Measurements from ENCODE around the gene TSC22D1.
"Not testable (repeated sequence)": the region's sequence is repeated elsewhere in the genome, so short reads cannot be mapped to it uniquely, and the experiment has no call there.

Gene TSC22D1

GRCh38 chr13:44566601-44567000 is 9.5 kb downstream of the TSC22D1 start:
- DNase-seq, result no peak

DNA sequence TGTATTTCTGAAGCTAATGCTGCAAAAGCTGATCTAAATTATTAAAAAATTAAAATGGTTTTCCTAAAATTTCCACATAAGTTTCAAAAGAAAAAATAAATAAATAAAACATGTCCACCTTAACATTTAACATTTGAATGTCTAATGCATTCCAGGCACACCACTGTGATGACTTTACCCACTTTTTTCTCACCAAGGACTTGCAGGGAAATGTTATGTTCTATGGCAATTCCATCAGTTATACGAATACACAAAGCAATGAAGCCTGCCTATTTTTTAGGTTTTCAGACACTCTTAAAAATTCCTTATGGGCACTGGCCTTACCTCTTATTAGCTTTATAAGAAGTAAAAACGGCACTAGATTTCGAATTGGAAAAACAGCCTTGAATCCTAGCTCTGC is 10.2 kb downstream of the TSC22D1 start:
- no peak for DNase-seq

GRCh38 chr13:44564936-44565335 is 11.2 kb downstream of the TSC22D1 start:
- no peak for DNase-seq

- not testable (repeated sequence) for DNase-seq
Measured at GRCh38 chr13:44562853-44563252, 13.3 kb downstream of the TSC22D1 start.

DNA sequence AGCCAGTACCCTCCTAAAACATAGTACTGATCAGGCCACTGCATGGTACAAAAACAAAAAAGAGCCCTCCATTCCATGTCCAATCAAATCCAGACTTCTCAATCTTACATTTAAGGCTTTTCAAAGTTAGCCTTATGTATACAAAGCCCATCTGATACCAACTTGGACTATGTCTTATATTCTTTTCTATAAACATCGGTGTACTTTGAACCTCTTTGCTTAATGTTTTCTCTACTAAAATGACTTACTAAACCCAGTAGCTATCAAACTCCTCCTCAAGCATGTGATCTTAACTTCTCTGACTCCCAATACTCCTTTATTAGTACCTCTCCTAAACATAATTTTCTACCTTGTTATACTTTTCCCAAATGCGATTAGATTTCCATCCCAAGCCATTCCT is 14.8 kb downstream of the TSC22D1 start:
- no peak for DNase-seq

DNA sequence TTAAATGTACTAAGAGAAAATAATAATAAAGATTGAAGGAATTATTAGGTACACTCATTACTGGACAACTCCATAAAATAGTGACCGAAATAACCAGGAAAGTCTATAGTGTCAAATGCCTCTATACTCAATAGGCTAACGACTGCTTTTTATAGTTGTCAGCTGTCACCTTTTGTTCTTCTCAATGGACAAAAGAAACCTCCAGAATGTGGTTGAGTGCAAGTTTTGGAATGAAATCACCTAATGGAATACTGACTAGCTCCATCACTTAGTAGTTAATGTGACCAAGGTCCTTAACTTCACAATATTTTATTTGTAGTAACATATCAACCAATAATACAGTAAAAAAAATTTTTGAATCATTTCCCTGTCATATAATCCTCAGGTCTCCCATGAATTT is 18.1 kb downstream of the TSC22D1 start:
- DNase-seq, result no peak

GRCh38 chr13:44555207-44555606 is 20.9 kb downstream of the TSC22D1 start:
- no peak for DNase-seq

DNA sequence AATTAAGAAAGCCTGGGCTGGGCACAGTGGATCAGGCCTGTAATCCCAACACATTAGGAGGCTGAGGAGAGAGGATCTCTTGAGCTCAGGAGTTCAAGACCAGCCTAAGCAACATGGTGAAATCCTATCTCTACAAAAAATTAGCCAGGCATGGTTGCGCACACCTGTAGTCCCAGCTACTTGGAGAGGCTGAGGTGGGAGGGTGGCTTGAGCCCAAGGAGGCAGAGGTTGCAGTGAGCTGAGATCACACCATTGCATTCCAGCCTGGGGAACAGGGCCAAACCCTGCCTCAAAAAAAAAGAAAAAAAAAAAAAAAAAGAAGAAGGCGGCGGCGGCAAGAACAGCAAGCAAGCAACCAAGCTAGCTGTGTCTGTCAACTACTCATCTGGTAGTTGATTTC is 26.7 kb downstream of the TSC22D1 start:
- DNase-seq, result no peak

- DNase-seq, result no peak
Measured at GRCh38 chr13:44546164-44546563, 30.0 kb downstream of the TSC22D1 start.

DNA sequence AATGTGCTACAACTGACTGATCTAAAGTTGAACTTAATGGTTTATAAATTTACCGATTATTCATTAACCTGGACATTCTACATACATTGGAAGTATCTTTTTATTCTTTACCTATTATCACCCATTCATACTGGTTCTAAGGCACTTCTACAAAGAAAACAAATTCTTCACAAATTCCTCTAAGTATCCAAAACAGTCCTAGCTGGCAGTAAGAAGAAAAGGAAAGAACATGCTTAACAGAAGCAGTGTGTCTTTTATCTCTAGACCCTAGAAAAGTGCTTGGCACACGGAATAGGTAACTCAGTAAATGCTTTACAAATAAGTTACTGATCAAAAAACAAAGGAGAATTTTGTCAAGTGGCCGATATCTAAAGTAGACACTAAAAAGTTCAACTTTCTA is 32.8 kb downstream of the TSC22D1 start:
- no peak for DNase-seq

DNA sequence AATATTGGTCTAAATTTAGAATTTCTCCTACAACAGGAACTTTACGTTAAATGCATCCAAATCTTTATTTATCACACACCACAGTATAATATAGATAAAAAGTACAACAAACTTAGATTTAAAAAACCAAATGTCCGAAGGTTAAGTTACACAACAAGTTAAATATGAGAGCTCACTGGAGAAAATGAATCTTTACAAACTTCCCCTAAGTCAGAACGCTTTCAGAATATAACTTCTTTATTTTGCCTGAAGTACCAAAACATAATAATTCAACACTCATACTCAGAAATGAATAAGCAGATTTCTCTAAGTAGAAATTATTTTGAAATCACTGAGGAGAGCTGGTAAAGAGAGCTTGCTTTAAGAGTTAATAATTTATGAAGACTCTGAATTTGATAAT is 33.8 kb downstream of the TSC22D1 start:
- no peak for DNase-seq

GRCh38 chr13:44541601-44542000 is 34.5 kb downstream of the TSC22D1 start:
- DNase-seq, result no peak

DNA sequence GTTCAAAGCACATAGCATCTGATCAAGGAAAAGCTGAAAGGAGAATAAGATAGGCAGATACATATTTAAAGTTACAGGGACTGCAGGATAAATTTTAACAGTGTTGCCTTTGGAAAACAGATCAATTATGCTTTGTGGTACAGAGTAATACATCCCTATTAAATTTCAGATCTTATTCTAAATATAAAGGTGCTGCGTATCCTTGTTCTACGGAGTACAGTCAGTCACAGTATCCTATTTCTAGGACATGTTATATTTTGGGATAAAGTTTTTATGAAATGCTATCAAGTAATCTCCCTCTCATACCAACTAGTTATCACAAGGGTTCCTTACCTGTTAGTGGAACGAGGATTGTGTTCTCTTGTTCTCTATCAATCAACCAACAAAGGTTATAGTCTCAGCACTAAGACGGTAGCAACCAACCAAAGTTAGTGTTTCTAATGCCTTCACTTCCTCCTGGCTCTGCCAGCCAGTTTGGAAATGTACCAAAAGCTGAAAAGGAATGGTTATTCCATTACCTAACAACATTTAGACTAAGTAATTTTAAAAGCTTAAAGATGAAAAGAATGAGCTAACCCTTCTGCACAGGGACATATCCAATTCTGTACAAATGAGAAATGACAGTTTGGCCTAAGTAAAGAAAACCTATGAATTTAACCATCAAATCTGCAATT is 35.2 kb downstream of the TSC22D1 start:
- DNase-seq, result no peak

DNA sequence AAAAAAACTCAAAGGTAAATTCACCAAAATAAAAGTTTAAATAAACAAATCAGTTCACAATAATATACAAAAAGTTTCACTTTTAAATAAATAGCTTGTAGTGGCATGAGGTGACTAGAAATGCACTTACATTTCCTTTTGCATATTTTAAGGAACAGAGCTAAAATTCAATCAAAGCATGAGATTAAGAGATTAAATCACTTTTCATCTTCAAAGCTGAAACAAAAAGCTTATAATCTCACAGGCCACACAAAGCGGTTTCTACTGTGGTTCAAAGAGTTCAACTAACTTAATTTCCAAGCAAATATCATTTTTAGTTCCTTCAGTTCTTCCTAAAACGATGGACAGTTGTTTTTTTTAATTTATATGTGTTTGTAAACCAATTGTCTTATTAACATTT is 38.9 kb downstream of the TSC22D1 start:
- DNase-seq, result no peak

GRCh38 chr13:44523146-44524015 is 52.7 kb downstream of the TSC22D1 start:
- no peak for DNase-seq

GRCh38 chr13:44519642-44520041 is 56.5 kb downstream of the TSC22D1 start:
- no peak for DNase-seq

- DNase-seq, result no peak
Measured at GRCh38 chr13:44516771-44517170, 59.4 kb downstream of the TSC22D1 start.

GRCh38 chr13:44514278-44514677 is 61.9 kb downstream of the TSC22D1 start:
- DNase-seq, result no peak

- DNase-seq, result not testable (repeated sequence)
Measured at GRCh38 chr13:44509853-44510252, 66.3 kb downstream of the TSC22D1 start.

GRCh38 chr13:44508562-44509077 is 67.5 kb downstream of the TSC22D1 start:
- no peak for DNase-seq

- no peak for DNase-seq
Measured at GRCh38 chr13:44507639-44508038, 68.5 kb downstream of the TSC22D1 start.

DNA sequence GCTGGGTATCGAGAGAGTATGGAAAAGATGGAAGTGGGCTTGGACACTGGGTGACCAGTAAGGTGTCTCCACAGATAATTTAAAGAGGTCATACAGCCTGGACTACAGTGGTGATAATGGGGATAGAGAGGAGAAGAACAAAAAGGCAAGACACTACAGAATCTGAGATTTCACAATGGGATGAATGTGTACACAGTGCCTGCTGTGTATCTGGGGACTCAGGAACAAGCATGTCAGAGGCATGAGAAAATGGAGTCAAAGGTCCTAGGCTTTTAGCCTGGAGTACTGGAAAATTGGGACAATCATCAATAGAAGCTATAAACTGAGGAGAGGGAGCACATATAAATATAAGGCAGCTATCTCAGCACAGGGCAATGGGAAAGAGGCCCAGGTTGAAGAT is 69.4 kb downstream of the TSC22D1 start:
- no peak for DNase-seq

- no peak for DNase-seq
Measured at GRCh38 chr13:44506251-44506650, 69.9 kb downstream of the TSC22D1 start.

DNA sequence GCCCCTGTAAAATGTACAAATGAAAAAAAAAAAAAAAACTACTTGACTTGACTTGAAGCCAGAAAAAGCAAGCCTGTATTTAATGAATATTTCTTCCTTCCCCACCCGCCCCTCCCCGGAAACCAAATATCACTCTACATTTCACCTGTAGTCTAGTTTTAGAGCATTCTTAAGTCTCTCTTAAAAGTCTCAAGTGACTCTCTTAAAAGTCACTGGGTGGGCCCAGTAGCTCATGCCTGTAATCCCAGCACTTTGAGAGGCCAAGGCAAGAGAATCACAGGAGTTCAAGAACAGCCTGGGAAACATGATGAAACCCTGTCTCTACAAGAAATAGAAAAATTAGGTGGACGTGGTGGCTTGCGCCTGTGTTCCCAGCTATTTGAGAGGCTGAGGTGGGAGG is 72.0 kb downstream of the TSC22D1 start:
- no peak for DNase-seq
